GM21381 (cell line): Measurements from ENCODE around the gene EGFR.

ENCODE experiments used
- ATAC-seq: cut with Tn5 transposase; IDR thresholded peaks from one replicate; pipeline ENCODE4 v1.9.1; 2021; ENCODE audit warnings: mild to moderate bottlenecking, moderate library complexity; ENCODE audit not compliant: unreplicated experiment

EGFR gene

GRCh38 chr7:55060636-55061022 lies 41.8 kb downstream of the EGFR start:
- no peak for ATAC-seq

- ATAC-seq: no peak
These were observed 43.1 kb downstream of the EGFR start for GRCh38 chr7:55061726-55062499.

- no peak for ATAC-seq
These were observed 44.2 kb downstream of the EGFR start for GRCh38 chr7:55063061-55063460.

- no peak for ATAC-seq
These were observed 44.8 kb downstream of the EGFR start for GRCh38 chr7:55063633-55064032.

- no peak for ATAC-seq
These were observed 46.3 kb downstream of the EGFR start for GRCh38 chr7:55065079-55065478.

GRCh38 chr7:55065511-55066229 lies 46.9 kb downstream of the EGFR start:
- no peak for ATAC-seq

GRCh38 chr7:55066524-55066923 lies 47.7 kb downstream of the EGFR start:
- ATAC-seq: no peak

- no peak for ATAC-seq
These were observed 48.1 kb downstream of the EGFR start for GRCh38 chr7:55066938-55067337.

- no peak for ATAC-seq
These were observed 48.9 kb downstream of the EGFR start for GRCh38 chr7:55067748-55068147.

- no peak for ATAC-seq
These were observed 50.5 kb downstream of the EGFR start for GRCh38 chr7:55069271-55069792.

- no peak for ATAC-seq
These were observed 51.5 kb downstream of the EGFR start for GRCh38 chr7:55070271-55070743.

GRCh38 chr7:55070854-55071253 lies 52.0 kb downstream of the EGFR start:
- ATAC-seq: no peak

GRCh38 chr7:55071411-55072175 lies 52.8 kb downstream of the EGFR start:
- no peak for ATAC-seq

GRCh38 chr7:55072251-55072650 lies 53.4 kb downstream of the EGFR start:
- no peak for ATAC-seq

- peak; percentile 51 for ATAC-seq
These were observed 54.3 kb downstream of the EGFR start for GRCh38 chr7:55073051-55073511.

- peak; percentile 88 for ATAC-seq
These were observed 55.2 kb downstream of the EGFR start for GRCh38 chr7:55073976-55074528.

- ATAC-seq: no peak
These were observed 56.7 kb downstream of the EGFR start for GRCh38 chr7:55075464-55076021.

- ATAC-seq: no peak
These were observed 59.0 kb downstream of the EGFR start for GRCh38 chr7:55077561-55078410.
